COR-L47 (cell line): ENCODE results near the gene GRID1.

Source experiments
- DNase-seq: peaks from one replicate; lab custom pipeline; 2025; lab: John Stamatoyannopoulos, UW

GRID1 gene

GRCh38 chr10:86213148-86213547 lies 153.4 kb downstream of the GRID1 start:
- no peak for DNase-seq

- no peak for DNase-seq
These were observed 154.2 kb downstream of the GRID1 start for GRCh38 chr10:86212391-86212700.

DNA sequence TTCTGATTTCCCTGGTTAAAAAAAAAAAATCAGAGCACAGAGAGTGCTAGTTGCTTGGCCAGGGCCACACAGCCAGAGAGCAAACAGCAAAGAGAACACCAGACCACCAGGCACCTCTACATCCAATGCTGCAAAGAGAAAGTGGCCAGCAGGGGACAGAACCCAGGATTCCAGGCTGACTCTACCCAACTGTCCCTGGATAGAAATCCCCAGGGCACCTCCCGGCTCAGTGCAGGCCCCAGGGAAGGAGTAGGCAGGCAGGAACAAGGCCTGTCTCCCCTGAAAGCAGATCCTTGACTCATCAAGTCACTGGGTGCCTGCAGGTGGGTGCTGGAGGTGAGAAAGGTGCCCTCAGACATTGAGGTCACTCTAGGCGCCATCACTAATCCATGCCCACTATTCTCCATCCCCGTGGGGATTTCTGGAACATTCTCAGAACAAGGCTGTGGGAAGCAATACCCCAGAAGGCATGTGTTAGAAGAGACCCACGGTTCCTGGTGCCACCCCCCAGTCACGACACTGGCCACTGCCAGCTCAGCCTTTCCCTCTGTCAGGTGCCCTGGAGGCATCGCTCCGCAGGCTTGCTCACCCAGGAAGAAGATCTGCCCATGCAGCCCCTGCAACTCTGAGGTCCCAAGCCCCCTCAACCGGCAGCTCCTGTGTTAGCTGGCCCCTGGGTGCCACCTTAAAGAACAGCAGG lies 154.8 kb downstream of the GRID1 start:
- DNase-seq = no peak

DNA sequence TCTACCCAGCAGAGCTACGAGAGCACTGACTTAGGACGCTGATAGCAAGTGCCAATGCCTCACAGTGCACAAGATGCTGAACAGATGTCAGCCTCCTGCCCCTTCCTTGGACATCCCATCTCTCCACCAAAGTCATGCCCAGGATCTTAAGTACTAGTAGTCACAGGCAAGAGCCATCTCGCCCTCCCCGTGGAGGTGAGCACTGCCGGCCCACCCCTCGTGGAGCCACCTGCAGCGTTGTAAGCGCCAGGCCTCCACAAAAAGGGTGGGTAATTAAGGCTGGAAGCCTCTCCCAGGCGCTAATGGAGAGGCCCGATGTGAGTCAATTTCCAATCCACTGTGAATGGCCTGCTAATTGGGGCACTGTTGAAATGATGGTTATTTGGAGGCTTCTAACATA lies 156.2 kb downstream of the GRID1 start:
- no peak for DNase-seq

DNA sequence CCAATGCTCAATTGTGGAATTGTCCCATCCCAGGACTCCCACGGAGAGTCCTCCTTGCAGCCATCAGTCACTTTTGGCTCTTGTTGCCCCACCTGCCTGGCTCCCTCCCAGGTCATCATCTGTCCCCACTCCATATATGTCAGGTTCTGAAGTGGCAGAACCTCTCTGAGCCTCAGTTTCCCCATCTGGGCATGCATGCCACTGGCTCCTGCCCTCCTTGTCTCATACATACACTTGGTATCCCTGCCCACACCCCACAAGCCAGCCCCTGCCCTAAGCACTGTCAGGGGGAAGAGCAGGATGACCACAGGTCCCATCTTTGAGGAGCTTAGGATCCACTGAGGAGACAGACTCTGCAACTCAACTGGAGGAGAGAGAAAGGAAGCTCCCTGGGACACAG lies 156.9 kb downstream of the GRID1 start:
- no peak for DNase-seq

DNA sequence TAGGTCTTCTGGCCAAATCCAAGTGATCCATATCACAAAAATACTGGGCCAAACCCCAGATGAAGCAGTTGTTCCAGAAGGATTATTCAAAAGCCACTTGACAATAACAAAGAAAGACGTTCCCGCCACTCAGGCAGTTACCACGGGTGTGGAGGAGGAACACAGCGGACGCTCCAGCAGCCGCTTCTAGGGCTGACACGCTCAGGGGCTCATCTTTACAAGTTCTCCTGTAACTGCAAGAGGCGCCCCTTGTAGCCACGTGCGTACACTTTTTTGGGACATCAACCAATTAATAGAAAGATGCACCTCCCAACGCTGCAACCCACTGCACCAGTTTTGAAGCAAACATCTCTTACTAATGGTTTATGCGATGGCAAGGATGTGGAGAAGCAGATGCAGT lies 159.4 kb downstream of the GRID1 start:
- no peak for DNase-seq

DNA sequence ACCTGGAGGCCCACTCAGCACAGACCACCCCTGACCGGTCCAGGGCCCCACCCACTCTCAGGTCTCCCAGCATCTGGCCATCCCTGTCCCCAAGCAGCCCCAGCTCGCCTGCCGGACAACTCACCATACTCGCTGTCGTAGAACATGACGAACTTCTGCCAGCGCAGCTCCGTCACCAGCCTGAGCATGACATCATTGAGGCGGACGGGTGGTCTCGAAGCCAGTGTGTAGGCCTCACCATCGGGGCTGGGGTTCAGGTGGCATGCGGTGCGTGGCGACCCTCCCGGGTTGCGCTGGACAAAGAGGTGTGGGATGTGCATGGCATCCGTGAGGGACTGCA lies 160.4 kb downstream of the GRID1 start:
- no peak for DNase-seq

DNA sequence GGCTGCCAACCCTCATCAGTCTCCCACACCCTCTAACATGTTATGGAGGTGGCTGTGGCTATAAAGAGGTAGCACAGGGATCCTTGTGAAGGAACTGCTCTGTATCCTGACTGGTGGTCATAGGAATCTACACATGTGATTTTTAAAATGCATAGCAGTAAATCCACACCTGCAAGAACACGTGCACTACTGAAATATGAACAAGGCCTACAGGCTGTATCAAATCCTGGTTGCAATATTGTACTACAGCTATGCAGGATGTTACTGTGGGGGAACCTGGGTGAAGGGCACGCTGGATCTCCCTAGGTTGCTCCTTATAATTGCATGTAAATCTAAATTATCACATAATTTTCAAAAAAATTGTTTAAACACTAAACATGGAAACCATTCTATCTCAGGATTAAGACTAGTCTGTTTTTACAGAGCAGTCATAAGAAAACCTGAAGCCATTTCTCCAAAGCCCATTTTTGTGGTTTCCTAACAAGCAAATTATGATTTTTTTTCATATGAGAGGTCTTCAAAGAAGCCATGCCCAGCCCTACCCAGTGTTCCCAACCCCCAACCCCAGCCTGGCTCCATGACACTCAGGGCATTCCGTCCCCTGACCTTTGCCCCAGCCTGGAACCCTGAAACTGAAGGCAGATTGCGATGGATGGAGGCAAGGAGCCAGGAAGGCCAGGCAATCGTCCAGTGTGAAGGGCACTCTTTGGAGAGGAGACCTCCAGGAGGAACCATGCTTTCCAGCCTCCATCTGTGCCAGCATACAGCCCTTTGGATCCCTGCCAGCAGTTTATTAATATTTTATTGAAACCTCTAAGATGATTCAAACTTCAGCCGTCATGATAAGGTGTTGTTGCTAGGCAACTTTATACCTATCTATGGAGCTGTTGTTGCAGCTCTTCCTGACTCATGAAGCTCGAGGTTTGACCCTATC lies 161.0 kb downstream of the GRID1 start:
- no peak for DNase-seq

DNA sequence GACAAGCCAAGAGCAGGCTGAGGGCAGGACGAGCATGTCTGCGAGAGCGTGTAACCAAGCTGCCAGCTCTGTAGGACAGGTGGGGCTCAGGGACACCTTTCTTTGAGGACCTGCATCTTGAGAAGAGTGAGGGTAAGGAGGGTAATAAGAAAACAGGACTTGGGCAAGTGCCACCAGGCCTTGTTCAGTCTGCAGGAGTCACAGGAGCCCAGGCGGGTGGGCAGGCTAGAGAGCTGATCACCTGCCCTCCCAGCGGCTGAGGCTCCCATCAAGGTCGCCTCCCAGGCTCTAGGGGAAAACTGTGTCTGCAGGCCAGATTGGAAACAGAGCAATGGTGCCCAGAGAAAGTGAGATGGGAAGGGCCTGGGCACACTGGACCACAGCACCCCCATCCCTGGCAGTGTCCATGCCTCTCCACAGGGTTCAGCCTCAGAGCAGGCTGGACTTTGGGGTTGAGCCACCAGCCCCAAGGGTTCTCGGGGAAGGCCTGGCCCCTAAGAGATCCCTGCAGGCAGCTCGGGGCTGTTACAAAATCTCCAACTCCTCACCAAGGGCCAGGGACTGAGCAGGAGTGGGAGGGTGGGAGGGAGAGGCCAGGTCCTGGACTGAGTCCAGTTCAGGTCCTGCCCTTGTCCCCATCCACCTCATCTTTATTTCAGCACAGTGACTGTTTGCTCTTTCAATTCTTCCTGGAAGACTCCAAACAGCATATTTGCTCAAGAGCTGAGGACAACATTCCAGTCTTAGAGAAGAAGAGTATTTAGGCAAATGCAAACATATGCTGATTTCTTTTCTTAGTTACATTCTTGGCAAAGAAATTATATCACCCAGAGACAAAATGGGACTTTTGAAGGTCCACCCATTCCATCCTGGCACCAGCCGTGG lies 161.9 kb downstream of the GRID1 start:
- DNase-seq = no peak

DNA sequence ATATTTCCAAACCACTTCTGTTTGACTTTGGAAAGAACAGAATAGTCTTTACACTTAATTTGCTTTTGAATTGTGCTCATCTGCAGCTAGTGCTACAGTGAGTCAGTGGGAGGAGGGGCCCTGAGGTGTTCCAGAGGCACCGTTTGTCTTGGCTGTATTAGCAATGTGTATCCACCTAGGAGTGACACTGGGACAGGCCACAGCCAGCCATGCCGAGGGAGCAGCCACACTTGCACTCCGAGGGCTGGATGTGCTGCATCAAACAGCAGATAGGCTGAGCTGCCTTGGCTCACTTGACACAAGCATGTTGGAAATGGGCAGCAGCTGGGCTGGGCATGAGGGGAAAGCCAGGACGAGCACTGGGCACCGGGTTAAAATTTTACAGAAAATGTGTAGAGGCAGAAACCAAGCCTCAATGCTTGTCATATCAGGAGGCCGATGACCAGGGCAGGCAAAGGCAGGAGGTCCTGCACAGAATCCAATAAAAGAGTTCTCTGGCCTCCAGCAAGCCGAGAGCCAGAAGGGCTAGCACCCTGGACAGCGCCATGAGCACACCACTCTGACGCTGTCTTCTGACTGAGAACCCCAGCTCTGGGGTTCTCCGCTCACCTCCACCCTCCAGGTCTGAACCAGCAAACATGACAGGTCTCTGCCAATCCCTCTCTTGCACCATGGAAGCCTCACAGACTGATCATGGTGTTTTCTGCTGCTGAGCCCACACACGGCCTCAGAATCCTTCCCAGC lies 163.3 kb downstream of the GRID1 start:
- no peak for DNase-seq

- DNase-seq = no peak
These were observed 164.3 kb downstream of the GRID1 start for GRCh38 chr10:86202226-86202735.

DNA sequence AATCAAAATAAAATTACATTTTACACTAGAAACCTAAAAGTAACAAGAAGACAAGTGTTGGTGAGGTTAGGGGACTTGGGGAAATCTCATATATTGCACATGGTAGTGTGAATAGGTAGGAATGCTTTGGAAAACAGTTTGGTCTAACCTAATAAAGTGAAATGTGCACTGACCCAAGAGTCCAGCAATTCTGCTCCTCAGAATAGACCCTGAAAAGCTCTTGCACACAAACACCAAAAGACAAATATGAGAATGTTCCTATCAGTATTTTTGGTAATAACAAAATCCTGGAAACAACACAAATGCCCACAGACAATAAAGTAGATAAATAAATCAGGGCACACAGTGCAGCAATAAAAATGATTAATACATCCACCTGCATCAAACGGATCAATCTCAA lies 165.7 kb downstream of the GRID1 start:
- no peak for DNase-seq

GRCh38 chr10:86200269-86200668 lies 166.3 kb downstream of the GRID1 start:
- no peak for DNase-seq

- no peak for DNase-seq
These were observed 167.6 kb downstream of the GRID1 start for GRCh38 chr10:86199041-86199440.

GRCh38 chr10:86198271-86198670 lies 168.3 kb downstream of the GRID1 start:
- DNase-seq = no peak

- DNase-seq = no peak
These were observed 169.3 kb downstream of the GRID1 start for GRCh38 chr10:86197166-86197790.

GRCh38 chr10:86195521-86196157 lies 171.0 kb downstream of the GRID1 start:
- DNase-seq = peak; percentile 16

- DNase-seq = no peak
These were observed 171.9 kb downstream of the GRID1 start for GRCh38 chr10:86194684-86195083.

- DNase-seq = no peak
These were observed 172.8 kb downstream of the GRID1 start for GRCh38 chr10:86193841-86194240.

- no peak for DNase-seq
These were observed 173.9 kb downstream of the GRID1 start for GRCh38 chr10:86192691-86193090.

DNA sequence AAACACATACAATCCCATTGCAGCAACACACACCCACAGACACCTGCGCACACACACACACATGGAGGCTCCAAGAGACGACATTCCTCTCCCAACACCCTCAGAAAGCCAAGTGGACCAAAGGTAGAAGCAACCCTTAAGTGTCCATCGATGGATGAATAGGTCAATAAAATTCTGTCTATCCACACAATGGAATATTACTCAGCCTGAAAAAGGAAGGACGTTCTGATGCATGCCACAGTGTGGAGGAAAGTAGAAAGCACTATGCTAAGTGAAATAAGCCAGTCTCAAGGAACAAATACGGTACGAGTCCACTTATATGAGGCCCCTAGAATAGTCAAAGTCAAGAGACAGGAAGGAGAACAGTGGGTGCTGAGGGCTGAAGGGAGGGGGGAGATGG lies 174.4 kb downstream of the GRID1 start:
- no peak for DNase-seq
